ENCODE measurements around the gene MED9. TPM values are rescaled to one million over a fixed set of nuclear protein-coding genes. Genes with fewer than 3 reads are reported as not detected.

The MED9 gene
- total RNA-seq, 6 donors from 2014 or later: 8.5 to 31.4 (median 13.9) TPM

- Histone ChIP-seq H3K36me3 (no peaks in the 10 kb centered on the region), H3K4me1 (no peaks in the 10 kb centered on the region), H3K27ac (no peak overlapping the region), H3K9me3 (no peaks in the 10 kb centered on the region), H3K27me3 (no peaks in the 10 kb centered on the region), H3K4me3 (no peak overlapping the region)
- DNase-seq (no peak), ATAC-seq (ENCODE audit: low FRiP score in 2 of 2) (no peak)
- WGBS, 2 donors: 92 to 100% methylated on average over 3 of the region's 3 CpGs
- TF ChIP-seq POLR2AphosphoS5 (IDR thresholded peaks at IDR 0.05): no peak
- no peak for TF ChIP-seq POLR2A (IDR thresholded peaks at IDR 0.05)
- TF ChIP-seq CTCF (IDR thresholded peaks at IDR 0.05): no peak
- no peak for TF ChIP-seq EP300 (IDR thresholded peaks at IDR 0.05)
Observed at GRCh38 chr17:17469996-17470395, 6.8 kb upstream of the MED9 start.

GRCh38 chr17:17472333-17472920, 4.4 kb upstream of the MED9 start:
- H3K9me3 ChIP-seq: no peaks in the 10 kb centered on the region
- H3K4me1 ChIP-seq: peaks cover under 1 to 13% (median 4%) of the 10 kb centered on the region in 4 donors
- WGBS, 2 donors: 49 to 61% methylated on average over 8 of the region's 8 CpGs
- H3K4me3 ChIP-seq: no peak overlapping the region
- no peaks in the 10 kb centered on the region for H3K27me3 ChIP-seq
- H3K27ac ChIP-seq: no peak overlapping the region
- ATAC-seq (ENCODE audit: low FRiP score in 2 of 2): no peak
- H3K36me3 ChIP-seq: no peaks in the 10 kb centered on the region
- TF ChIP-seq POLR2A (IDR thresholded peaks at IDR 0.05) (no peak), EP300 (IDR thresholded peaks at IDR 0.05) (no peak), CTCF (IDR thresholded peaks at IDR 0.05) (no peak), POLR2AphosphoS5 (IDR thresholded peaks at IDR 0.05) (no peak)
- DNase-seq: no peak

- no peak overlapping the region for H3K4me3 ChIP-seq
- no peaks in the 10 kb centered on the region for H3K9me3 ChIP-seq
- no peak overlapping the region for H3K27ac ChIP-seq
- TF ChIP-seq POLR2AphosphoS5 (IDR thresholded peaks at IDR 0.05): no peak
- no peak for TF ChIP-seq CTCF (IDR thresholded peaks at IDR 0.05)
- DNase-seq (no peak), ATAC-seq (ENCODE audit: low FRiP score in 2 of 2) (no peak)
- H3K4me1 ChIP-seq: peaks cover 20 to 31% (median 23%) of the 10 kb centered on the region in 4 donors
- no peaks in the 10 kb centered on the region for H3K36me3 ChIP-seq
- H3K27me3 ChIP-seq: no peaks in the 10 kb centered on the region
- 73 to 77% methylated on average over 7 of the region's 7 CpGs for WGBS, 2 donors
Observed at GRCh38 chr17:17474341-17474740, 2.5 kb upstream of the MED9 start.

- WGBS, 2 donors: 94 to 95% methylated on average over 3 of the region's 3 CpGs
- no peak for TF ChIP-seq EP300 (IDR thresholded peaks at IDR 0.05)
- TF ChIP-seq POLR2A (IDR thresholded peaks at IDR 0.05): no peak
- TF ChIP-seq CTCF (IDR thresholded peaks at IDR 0.05): no peak
- TF ChIP-seq POLR2AphosphoS5 (IDR thresholded peaks at IDR 0.05): no peak
- ATAC-seq (ENCODE audit: low FRiP score in 2 of 2): no peak
- Histone ChIP-seq H3K9me3 (no peaks in the 10 kb centered on the region), H3K4me3 (no peak overlapping the region), H3K27ac (no peak overlapping the region), H3K36me3 (peaks cover 0 to 3% (median under 1%) of the 10 kb centered on the region in 4 donors), H3K4me1 (peaks cover 20 to 56% (median 26%) of the 10 kb centered on the region in 4 donors), H3K27me3 (no peaks in the 10 kb centered on the region)
- DNase-seq: no peak
Observed at GRCh38 chr17:17479209-17479608, 2.4 kb downstream of the MED9 start.

- DNase-seq: no peak
- H3K27ac ChIP-seq: no peak overlapping the region
- TF ChIP-seq CTCF (IDR thresholded peaks at IDR 0.05) (no peak), POLR2AphosphoS5 (IDR thresholded peaks at IDR 0.05) (no peak), EP300 (IDR thresholded peaks at IDR 0.05) (no peak), POLR2A (IDR thresholded peaks at IDR 0.05) (no peak)
- peaks cover 20 to 63% (median 26%) of the 10 kb centered on the region in 4 donors for H3K4me1 ChIP-seq
- H3K27me3 ChIP-seq: no peaks in the 10 kb centered on the region
- no peak for ATAC-seq (ENCODE audit: low FRiP score in 2 of 2)
- peaks cover 0 to 12% (median 3%) of the 10 kb centered on the region in 4 donors for H3K36me3 ChIP-seq
- WGBS, 2 donors: 79 to 84% methylated on average over 6 of the region's 6 CpGs
- H3K9me3 ChIP-seq: no peaks in the 10 kb centered on the region
- no peak overlapping the region for H3K4me3 ChIP-seq
Observed at GRCh38 chr17:17480593-17481148, 3.9 kb downstream of the MED9 start.

Measured in upper lobe of left lung (tissue), 6 donors.